Measurements from ENCODE around the gene POU6F2.

- TF ChIP-seq ATF1 (CRISPR knock-in tag; IDR thresholded peaks at IDR 0.05): no peak
- TF ChIP-seq CTCF (IDR thresholded peaks at IDR 0.05): no peak
- no peak for TF ChIP-seq SP1 (CRISPR knock-in tag; conservative IDR thresholded peaks at IDR 0.05)
- TF ChIP-seq CDX4 (CRISPR knock-in tag; IDR thresholded peaks at IDR 0.05; ENCODE audit: borderline replicate concordance): no peak
- no peak for TF ChIP-seq ZNF219 (CRISPR knock-in tag; IDR thresholded peaks at IDR 0.05; ENCODE audit: borderline replicate concordance)
- TF ChIP-seq USF2 (CRISPR knock-in tag; IDR thresholded peaks at IDR 0.05): no peak
- TF ChIP-seq E2F1 (CRISPR knock-in tag; IDR thresholded peaks at IDR 0.05): no peak
- no peak for TF ChIP-seq ESRRA (CRISPR knock-in tag; IDR thresholded peaks at IDR 0.05; ENCODE audit: borderline replicate concordance)
These were observed 421.7 kb downstream of the POU6F2 start for GRCh38 chr7:39399458-39399857.
